ENCODE data around the gene SORL1. TPM values are rescaled to one million over a fixed set of nuclear protein-coding genes. Genes with fewer than 3 reads are reported as not detected.

Gene SORL1
- total and polyA plus RNA-seq, 9 of the 15 experiments (the other 6 are each of a cell fraction or from before 2014, with no cell fraction given), result 0.01 to 0.66 TPM; not detected in 7

DNA sequence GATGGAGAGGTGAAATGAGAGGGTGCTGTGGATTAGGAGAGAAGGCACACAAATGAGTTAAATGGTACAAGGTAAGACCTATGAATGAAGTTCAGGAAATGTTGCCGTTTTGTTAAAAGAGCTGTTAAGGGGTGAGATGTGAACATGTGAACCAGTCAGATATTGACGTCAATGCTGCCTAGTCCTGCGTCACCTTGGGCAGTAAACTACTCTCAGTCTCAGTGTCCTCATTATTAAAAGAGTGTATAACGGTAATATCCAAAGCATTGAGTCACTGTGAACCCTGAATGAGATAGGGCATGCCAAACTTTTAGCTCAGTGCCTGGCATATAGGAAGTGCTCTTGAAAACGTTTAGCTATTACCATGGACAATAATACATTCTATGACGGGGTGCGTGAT, 33.1 kb downstream of the SORL1 start:
- intact Hi-C loops (cut with micrococcal nuclease) (no loop called here), in situ Hi-C loops (cut with MboI) (no loop called here)
- Histone ChIP-seq H3K36me3 (ENCODE audit: control insufficient read depth, insufficient read depth, low read length) (no peaks in the 10 kb centered on the region), H3K9me3 (replicated peaks; ENCODE audit: control insufficient read depth, insufficient read depth, low read depth, low read length) (no peaks in the 10 kb centered on the region), H3K4me1 (replicated peaks in 1 of 2; ENCODE audit: control insufficient read depth in 2 of 2, insufficient read depth in 2 of 2, low read length in 2 of 2) (no peaks in the 10 kb centered on the region), H3K4me2 (ENCODE audit: insufficient read depth, low read length) (no peak overlapping the region), H3K4me3 (no peak overlapping the region), H3K27ac (ENCODE audit: extremely low read depth, low read depth, low read length) (no peak overlapping the region), H3K27me3 (ENCODE audit: control insufficient read depth in 2 of 2, insufficient read depth in 2 of 2, low read length in 2 of 2) (peaks cover 0 to 4% of the 10 kb centered on the region in 2 experiments; a peak in 1 of 5 replicates), H3K79me2 (ENCODE audit: control insufficient read depth, insufficient read depth, low read length) (no peaks in the 10 kb centered on the region), H4K20me1 (replicated peaks; ENCODE audit: control insufficient read depth, insufficient read depth, low read length) (no peaks in the 10 kb centered on the region), H3K9ac (ENCODE audit: insufficient read depth in 1 of 2, low read depth in 2 of 2, low read length in 2 of 2) (no peak overlapping the region), H2AFZ (ENCODE audit: low read depth, low read length) (no peak overlapping the region), H3K9me1 (ENCODE audit: control insufficient read depth, insufficient read depth, low read length) (no peaks in the 10 kb centered on the region)
- DNase-seq (ENCODE audit: extremely low read depth in 1 of 4, low spot score in 3 of 4) (no peak), FAIRE-seq (no peak), ATAC-seq (no peak)
- 0% methylated on average over 7 of the region's 7 CpGs for WGBS (ENCODE audit: insufficient coverage, low coverage, missing lambda C conversion rate)
- CTCF ChIA-PET (ENCODE audit: low intra/inter-chr PET ratio), result no interaction called here
- BruUV-seq (replicated peaks), result no TSS peak
- TF ChIP-seq TFAM (CRISPR knock-in tag; conservative IDR thresholded peaks at IDR 0.05) (no peak), MCM2 (IDR thresholded peaks at IDR 0.05; ENCODE audit: low read depth) (no peak), RFX1 (IDR thresholded peaks at IDR 0.05) (no peak), ZNF23 (CRISPR knock-in tag; IDR thresholded peaks at IDR 0.05) (no peak), KAT8 (IDR thresholded peaks at IDR 0.05; ENCODE audit: low read depth) (no peak), MEF2D (tag; conservative IDR thresholded peaks at IDR 0.05; ENCODE audit: low read depth) (no peak), ETS2 (tag; IDR thresholded peaks at IDR 0.05; ENCODE audit: borderline replicate concordance, poor library complexity, severe bottlenecking) (no peak), SNIP1 (IDR thresholded peaks at IDR 0.05; ENCODE audit: low read depth) (no peak), ASH1L (IDR thresholded peaks at IDR 0.05; ENCODE audit: borderline replicate concordance, low read depth, partially characterized antibody) (no peak), ESRRB (CRISPR knock-in tag; IDR thresholded peaks at IDR 0.05; ENCODE audit: borderline replicate concordance) (no peak), SAFB2 (IDR thresholded peaks at IDR 0.05; ENCODE audit: borderline replicate concordance, low read depth, low read length, severe bottlenecking) (no peak), ZNF764 (CRISPR knock-in tag; IDR thresholded peaks at IDR 0.05; ENCODE audit: low read depth) (no peak), TBP (optimal IDR thresholded peaks at IDR 0.05; ENCODE audit: low read depth, low read length) (no peak), PHB2 (IDR thresholded peaks at IDR 0.05; ENCODE audit: low read depth) (no peak), HNRNPK (IDR thresholded peaks at IDR 0.05; ENCODE audit: low read depth, low read length, poor library complexity, severe bottlenecking) (no peak)
- TF ChIP-seq, protein P1, sequence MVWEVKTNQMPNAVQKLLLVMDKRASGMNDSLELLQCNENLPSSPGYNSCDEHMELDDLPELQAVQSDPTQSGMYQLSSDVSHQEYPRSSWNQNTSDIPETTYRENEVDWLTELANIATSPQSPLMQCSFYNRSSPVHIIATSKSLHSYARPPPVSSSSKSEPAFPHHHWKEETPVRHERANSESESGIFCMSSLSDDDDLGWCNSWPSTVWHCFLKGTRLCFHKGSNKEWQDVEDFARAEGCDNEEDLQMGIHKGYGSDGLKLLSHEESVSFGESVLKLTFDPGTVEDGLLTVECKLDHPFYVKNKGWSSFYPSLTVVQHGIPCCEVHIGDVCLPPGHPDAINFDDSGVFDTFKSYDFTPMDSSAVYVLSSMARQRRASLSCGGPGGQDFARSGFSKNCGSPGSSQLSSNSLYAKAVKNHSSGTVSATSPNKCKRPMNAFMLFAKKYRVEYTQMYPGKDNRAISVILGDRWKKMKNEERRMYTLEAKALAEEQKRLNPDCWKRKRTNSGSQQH (CRISPR knock-in tag; IDR thresholded peaks at IDR 0.05), result no peak
- TF ChIP-seq, protein P2, sequence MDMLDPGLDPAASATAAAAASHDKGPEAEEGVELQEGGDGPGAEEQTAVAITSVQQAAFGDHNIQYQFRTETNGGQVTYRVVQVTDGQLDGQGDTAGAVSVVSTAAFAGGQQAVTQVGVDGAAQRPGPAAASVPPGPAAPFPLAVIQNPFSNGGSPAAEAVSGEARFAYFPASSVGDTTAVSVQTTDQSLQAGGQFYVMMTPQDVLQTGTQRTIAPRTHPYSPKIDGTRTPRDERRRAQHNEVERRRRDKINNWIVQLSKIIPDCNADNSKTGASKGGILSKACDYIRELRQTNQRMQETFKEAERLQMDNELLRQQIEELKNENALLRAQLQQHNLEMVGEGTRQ (CRISPR knock-in tag; IDR thresholded peaks at IDR 0.05), result no peak
- POLR2A ChIA-PET, result no interaction called here
